Fibroblast of skin of abdomen (primary cell): ENCODE data around the gene ACADS.

Experiments used
- DNase-seq: peaks from one replicate; pipeline ENCODE4 v3.0.0-alpha.2; 2013

ACADS gene

GRCh38 chr12:120700886-120701285 lies 24.7 kb upstream of the ACADS start:
- DNase-seq = no peak

DNA sequence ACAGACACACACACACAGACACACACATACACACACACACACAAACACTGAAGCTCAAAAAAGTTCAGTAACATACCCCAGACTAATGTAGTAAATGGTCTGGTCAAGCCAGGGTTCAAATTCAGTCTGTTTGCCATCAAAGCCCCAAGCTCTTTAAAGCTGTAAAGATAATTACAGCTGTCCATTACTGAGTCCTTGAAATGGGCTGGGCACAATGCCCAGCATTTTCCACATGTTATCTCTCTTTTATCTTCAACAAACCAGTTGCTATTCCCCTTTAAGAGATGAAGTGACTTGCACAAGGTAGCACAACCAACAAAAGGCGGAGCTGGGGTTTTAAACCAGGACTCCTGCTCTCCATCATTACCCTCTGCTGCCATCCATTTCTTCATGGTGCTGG lies 23.0 kb upstream of the ACADS start:
- no peak for DNase-seq

DNA sequence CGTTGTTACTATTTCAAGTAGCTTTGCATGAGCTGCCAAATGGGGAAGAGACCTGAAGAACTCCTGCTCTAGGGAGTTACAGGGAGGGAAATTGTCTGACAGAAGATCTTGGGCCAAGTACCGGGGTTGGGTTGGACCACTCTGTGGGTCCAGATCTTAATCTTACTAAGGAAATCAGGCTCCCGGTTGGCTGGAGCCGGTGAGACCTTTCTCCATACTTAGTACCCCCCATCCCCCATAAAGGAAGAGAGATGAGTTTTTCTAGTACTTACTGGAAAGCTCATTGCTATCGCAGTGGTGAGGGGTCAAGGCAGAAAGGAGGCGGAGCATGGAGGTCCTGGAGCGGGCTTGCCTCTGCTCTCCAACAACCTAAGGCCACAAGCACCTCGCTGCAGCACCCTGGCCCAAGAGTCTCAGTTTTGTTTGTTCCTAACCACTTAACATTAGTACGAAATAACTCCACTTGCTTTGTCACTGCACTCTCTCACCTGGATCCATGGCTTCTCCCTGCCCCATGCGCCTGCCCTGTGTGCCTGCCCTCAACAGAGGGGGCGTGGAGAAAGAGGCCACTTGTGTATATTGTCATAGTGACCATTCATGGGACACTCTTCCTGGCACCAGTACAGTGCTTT lies 22.2 kb upstream of the ACADS start:
- DNase-seq = no peak

DNA sequence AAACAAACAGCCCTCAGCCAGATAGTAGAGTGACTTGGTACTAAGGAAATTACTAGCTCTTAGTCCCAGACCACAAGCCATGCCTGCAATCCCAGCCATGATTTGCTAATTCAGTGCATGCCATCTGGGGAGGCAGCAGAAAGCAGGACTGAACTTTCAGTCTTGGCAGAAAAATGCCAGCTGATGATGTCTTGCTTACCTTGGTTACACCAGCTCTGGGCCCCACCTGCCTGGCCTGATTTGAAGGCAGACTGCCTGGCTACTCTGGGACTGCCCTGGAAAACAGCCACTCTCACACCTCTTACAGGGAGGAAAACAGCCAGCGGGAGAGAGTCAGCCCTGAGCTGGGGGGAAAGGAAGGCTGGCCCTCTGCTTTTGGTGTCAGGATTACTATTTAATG lies 20.0 kb upstream of the ACADS start:
- DNase-seq = no peak

- DNase-seq = no peak
Measured at GRCh38 chr12:120706029-120706428, 19.6 kb upstream of the ACADS start.

- DNase-seq = no peak
Measured at GRCh38 chr12:120708651-120709050, 17.0 kb upstream of the ACADS start.

- peak; percentile 46 for DNase-seq
Measured at GRCh38 chr12:120710031-120710804, 15.4 kb upstream of the ACADS start, which contains the start of gene UNC119B. UNC119B (plus strand) TSS chr12:120710458; CDS start chr12:120710475, 17 bp downstream.

GRCh38 chr12:120710805-120711296 lies 14.8 kb upstream of the ACADS start:
- DNase-seq = no peak

DNA sequence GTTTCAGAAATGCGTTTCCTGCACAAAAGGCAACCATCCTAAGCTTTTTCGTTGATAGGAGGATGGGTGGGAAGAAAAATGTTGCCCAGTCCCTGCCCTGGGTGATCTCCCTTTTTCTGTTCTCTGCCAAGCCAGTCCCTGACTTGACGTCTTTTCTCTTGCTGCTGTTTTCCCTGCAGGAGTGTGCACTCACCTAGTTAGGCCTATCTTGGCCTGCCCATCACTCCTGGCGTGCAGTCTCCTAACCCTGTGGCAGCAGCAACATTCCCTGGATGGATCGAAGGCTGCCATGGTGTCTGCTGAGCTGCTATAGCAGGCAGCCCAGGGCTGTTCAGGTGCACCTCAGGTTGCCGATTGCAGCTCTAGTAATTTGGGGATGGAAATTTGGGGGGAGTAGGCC lies 14.2 kb upstream of the ACADS start:
- DNase-seq = no peak

DNA sequence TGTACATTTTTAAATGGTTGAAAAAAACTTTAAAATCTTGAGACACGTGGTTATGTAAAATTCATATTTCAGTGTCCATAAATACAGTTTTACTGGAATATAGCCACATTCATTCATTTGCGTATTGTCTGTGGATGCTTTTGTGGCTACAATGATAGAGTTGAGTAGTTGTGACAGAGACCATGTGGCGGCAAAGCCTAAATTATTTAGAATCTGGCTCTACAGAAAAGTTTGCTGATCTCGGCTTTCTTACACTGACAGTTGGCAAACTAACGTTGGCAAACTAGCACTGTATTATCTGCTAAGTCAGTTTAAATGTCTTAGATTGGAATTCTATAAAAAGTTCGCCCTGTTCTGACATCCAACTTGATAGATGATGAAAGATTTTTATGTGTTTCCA lies 13.0 kb upstream of the ACADS start:
- DNase-seq = no peak

GRCh38 chr12:120713861-120714482 lies 11.7 kb upstream of the ACADS start:
- DNase-seq = peak; percentile 79

DNA sequence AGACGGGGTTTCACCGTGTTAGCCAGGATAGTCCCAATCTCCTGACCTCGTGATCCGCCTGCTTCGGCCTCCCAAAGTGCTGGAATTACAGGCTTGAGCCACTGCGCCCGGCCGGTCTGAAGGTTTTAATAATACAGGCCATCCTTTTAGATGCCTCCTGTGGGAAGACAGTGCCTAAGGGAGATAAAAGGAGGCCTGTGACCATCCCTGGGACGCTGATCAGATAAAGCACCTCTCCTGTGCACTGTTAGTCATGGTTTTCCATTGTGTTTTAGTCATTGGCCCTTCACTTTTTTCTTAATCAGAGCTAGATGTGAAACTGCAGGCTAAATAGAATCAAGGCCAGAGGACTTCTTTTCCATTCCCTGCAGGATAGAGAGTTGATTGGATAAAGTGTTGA lies 7.6 kb upstream of the ACADS start:
- no peak for DNase-seq

- no peak for DNase-seq
Measured at GRCh38 chr12:120719072-120719471, 6.6 kb upstream of the ACADS start.

DNA sequence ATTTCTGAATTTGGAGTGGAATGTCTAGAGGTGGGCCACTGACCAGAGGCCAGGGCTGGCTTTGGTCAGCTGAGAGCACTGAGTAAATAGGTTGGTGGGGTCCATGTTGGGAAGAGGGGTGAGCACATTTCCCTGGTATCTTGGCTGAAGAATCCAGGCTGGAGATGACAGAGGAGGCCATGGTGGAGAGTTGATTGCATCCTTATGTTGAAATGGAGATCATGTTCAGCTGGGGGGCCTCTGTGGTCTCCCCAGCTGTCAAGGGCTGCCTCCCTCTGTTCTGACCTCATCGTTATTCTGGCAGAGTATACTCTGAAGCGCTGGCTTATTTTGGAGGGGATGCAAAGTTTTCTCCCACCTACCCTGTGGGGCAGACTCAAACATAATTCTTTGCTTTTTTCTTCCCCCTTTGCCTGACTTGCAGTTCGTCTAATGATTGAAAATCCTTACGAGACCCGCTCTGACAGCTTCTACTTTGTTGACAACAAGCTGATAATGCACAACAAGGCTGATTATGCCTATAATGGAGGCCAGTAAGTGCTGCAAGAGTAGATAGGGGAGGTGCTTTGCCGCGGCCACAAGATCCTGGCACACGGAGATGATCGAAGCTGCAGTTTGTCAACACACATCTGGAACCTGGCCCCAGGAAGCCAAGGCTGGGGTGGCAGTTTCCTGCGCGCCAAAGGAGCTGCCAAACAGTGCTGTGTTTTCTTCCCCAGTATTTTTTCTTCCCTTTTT lies 6.0 kb upstream of the ACADS start:
- no peak for DNase-seq

DNA sequence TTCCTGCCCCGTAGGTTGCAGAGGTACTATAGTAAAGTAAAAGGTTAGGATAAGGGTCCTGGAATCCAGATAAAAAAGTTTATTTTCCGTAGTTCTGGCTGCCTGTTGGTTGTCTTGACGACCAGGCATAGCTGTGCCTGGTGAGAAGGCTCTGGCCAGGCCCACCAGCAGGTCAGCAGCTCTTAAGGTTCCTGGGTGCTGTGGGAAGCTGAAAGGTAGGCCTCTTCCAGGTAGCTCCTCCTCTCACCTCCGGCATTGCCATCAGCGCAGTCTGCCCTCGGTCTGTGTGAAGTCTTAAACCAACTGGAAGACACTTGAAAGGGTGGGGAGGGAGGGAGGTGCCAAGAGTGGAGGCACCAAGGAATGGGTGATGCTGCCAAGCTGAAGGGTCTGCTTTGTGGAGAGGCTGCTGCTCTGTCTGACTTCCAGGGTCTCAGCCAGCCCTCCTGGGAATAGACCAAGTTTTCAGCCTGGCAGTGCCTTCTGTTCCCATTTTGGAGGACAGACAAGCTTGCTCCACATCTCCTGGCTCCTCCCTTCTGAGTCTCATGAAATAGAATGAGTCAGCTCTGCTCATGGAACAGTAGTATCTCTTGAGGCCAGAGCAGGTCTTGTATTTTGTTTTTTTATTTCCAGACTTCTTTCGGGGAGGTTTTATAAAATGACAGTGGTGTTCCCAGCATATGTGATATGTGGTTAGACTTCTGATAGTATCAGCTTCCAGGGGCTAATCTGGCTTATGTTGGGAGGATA lies 5.2 kb upstream of the ACADS start:
- DNase-seq = peak; percentile 24

GRCh38 chr12:120720987-120721801 lies 4.4 kb upstream of the ACADS start:
- DNase-seq = no peak

GRCh38 chr12:120721866-120722265 lies 3.8 kb upstream of the ACADS start:
- no peak for DNase-seq

DNA sequence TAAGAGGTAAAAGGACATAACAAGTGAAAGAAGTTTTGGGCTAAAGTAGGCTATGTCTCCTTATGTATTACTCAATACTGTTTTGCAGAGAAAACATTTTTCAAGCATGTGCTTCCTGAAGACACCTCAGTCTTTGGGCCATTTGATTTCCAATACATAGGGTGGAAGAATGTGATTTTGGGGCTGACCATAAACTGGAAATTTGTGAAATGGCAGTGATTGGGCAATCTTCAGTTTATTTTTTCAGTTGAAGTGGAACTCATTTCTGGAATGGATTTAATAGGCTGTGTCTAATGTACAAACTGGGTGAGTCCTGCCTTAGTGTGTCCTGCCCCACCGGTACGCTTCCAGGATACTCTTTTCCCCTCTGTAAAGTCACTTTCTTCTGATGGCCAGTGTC lies 2.8 kb upstream of the ACADS start:
- no peak for DNase-seq

DNA sequence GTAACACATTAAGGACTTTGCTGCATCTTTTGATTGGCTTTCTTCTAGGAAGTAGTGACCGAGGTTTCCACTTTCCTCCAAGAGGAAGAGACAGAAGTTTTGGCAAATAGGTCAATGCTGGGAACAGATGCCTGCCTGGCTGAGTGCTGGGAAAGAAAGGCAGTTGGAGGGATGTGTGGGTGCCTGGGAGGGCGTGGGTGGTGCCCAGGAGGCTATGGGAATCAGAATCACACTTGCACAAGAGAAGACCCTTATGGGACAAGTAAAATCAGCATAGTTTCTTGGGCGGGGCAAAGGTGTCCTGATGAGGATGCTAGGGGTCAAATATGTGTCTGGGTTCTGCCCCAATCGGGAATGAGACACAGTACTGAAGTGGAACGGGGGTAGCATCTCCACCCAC lies 906 bp upstream of the ACADS start:
- DNase-seq = no peak

DNA sequence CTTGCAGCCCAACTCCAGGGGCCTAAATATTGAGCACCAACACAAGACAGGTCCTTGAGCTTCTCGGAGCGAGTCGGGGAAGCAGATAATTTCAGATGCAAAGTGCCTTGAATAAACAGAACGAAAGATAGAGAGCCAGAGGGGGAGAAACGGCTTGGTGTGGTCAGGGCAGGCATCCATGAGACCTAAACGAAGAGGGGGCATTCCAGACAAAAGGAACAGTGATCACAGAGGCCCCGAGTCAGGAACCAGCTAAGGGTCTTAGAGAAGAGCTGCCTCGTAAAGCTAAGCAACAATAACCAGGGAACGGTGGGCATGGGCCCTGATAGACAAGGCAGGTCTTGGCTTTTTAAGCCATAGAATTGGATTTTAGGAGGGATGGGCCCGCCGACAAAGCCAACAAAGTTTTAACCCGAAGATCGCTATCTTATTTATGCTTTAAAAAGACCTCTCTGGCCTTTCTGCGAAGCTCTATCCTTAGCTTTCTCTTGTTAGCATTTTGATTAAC lies 421 bp upstream of the ACADS start:
- DNase-seq = no peak

DNA sequence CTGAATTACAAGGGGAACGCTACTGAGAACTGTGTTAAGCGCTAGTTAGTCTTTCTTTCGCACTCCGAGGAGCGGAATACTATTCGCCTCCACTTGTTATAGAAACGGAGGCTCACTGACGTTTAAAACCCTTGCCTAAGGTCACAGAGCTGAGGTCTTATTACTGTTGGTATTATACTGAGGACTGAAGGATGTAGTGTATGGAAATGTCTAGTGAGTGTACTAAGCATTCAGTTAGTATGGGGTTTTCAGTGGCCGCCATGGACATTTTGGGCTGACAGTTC lies 826 bp downstream of the ACADS start:
- no peak for DNase-seq
